Stimulated activated CD4-positive, alpha-beta T cell treated with anti-CD3 and anti-CD28 coated beads, TNF-alpha, amount 100 ng/mL, for 24 hours (primary cell): ENCODE results near the gene PDE4B.
"Not testable (repeated sequence)": the region's sequence is repeated elsewhere in the genome, so short reads cannot be mapped to it uniquely, and the experiment has no call there.

Experiments
- DNase-seq, 3 experiments: peaks; one replicate each; pipeline ENCODE4 v3.0.0-alpha.2; 2020; ENCODE audit warnings: low read depth in 3 of 3

PDE4B gene

GRCh38 chr1:66055092-66055491, 262.4 kb downstream of the PDE4B start:
- no peak for DNase-seq

GRCh38 chr1:66057448-66057847, 264.8 kb downstream of the PDE4B start:
- DNase-seq: not testable (repeated sequence)

- DNase-seq: no peak
Measured at GRCh38 chr1:66058558-66058957, 265.9 kb downstream of the PDE4B start.

GRCh38 chr1:66067219-66067618, 274.5 kb downstream of the PDE4B start:
- DNase-seq: not testable (repeated sequence)

- no peak for DNase-seq
Measured at GRCh38 chr1:66069976-66070876, 277.5 kb downstream of the PDE4B start.

GRCh38 chr1:66073388-66073787, 280.7 kb downstream of the PDE4B start:
- DNase-seq: no peak

GRCh38 chr1:66074147-66074546, 281.5 kb downstream of the PDE4B start:
- no peak for DNase-seq

GRCh38 chr1:66078412-66078811, 285.7 kb downstream of the PDE4B start:
- no peak for DNase-seq

- DNase-seq: no peak
Measured at GRCh38 chr1:66083003-66083402, 290.3 kb downstream of the PDE4B start.

GRCh38 chr1:66084442-66084841, 291.7 kb downstream of the PDE4B start:
- no peak for DNase-seq

- no peak for DNase-seq
Measured at GRCh38 chr1:66085600-66085999, 292.9 kb downstream of the PDE4B start.

GRCh38 chr1:66088787-66089186, 296.1 kb downstream of the PDE4B start:
- DNase-seq: no peak

GRCh38 chr1:66090859-66091457, 298.3 kb downstream of the PDE4B start:
- DNase-seq: no peak

- DNase-seq: no peak
Measured at GRCh38 chr1:66095190-66095589, 302.5 kb downstream of the PDE4B start.

GRCh38 chr1:66100959-66101358, 308.3 kb downstream of the PDE4B start:
- DNase-seq: not testable (repeated sequence)

- DNase-seq: not testable (repeated sequence)
Measured at GRCh38 chr1:66104076-66104475, 311.4 kb downstream of the PDE4B start.

GRCh38 chr1:66108624-66109023, 315.9 kb downstream of the PDE4B start:
- DNase-seq: no peak

- DNase-seq: no peak
Measured at GRCh38 chr1:66112744-66113400, 320.2 kb downstream of the PDE4B start.

GRCh38 chr1:66119148-66119547, 326.5 kb downstream of the PDE4B start:
- no peak for DNase-seq

GRCh38 chr1:66124670-66125069, 332.0 kb downstream of the PDE4B start:
- no peak for DNase-seq

GRCh38 chr1:66128641-66129040, 335.9 kb downstream of the PDE4B start:
- DNase-seq: not testable (repeated sequence)

- DNase-seq: no peak
Measured at GRCh38 chr1:66132324-66132723, 339.6 kb downstream of the PDE4B start.

- DNase-seq: no peak
Measured at GRCh38 chr1:66134004-66134403, 341.3 kb downstream of the PDE4B start.
